K562 treated with DMSO at 1 percent for 4 hours (cell line): Measurements from ENCODE around the gene KCNJ5. TPM values are rescaled to one million over a fixed set of nuclear protein-coding genes. Genes with fewer than 3 reads are reported as not detected.

Source experiments
- total RNA-seq: library from RNA; unstranded; fragments of 300-600 nt; gene quantifications from 2 replicates; pipeline ENCODE4 v1.2.3, GENCODE V29; 2022; ENCODE audit not compliant: insufficient read depth

KCNJ5 gene
- total RNA-seq = not detected in 2 replicates

GRCh38 chr11:128890543-128891368 lies at the start of gene KCNJ5:
KCNJ5 (plus strand) TSS chr11:128891356; CDS start chr11:128911274, 19,918 bp downstream.

GRCh38 chr11:128867277-128867676 lies 23.9 kb upstream of the KCNJ5 start, which contains the start of gene KCNJ1:
KCNJ1 (minus strand) TSS chr11:128867296; CDS start chr11:128840243, 27,053 bp downstream.

GRCh38 chr11:128942817-128943427 lies 51.8 kb downstream of the KCNJ5 start, which contains the start of gene TP53AIP1:
TP53AIP1 (minus strand) TSS chr11:128942871; CDS start chr11:128937818, 5,053 bp downstream.

Other genes with a start within 250 kb of the KCNJ5 start
- gene FLI1, start 197.3 kb upstream of the KCNJ5 start, total RNA-seq = not detected in 2 replicates
- not detected in 2 replicates for gene KCNJ1, start 24.1 kb upstream of the KCNJ5 start, total RNA-seq
- not detected in 2 replicates for gene TP53AIP1, start 51.5 kb downstream of the KCNJ5 start, total RNA-seq